Retinal pigment epithelial cell (primary cell): ENCODE measurements around the gene NR4A3.

Experiments used
- DNase-seq: peaks from one replicate; pipeline ENCODE4 v3.0.0-alpha.2; 2010; ENCODE audit warnings: low read depth
- H3K4me3 ChIP-seq: 2 replicates; pipeline ENCODE4 v1.5.1; 2011; ENCODE audit warnings: mild to moderate bottlenecking, low read length, control low read depth, moderate library complexity
- TF ChIP-seq, protein P1 (sequence below): conservative IDR thresholded peaks from 2 replicates; pipeline ENCODE4 v1.5.1; 2011; ENCODE audit warnings: low read depth, low read length, control low read depth, inconsistent platforms

The NR4A3 gene

DNA sequence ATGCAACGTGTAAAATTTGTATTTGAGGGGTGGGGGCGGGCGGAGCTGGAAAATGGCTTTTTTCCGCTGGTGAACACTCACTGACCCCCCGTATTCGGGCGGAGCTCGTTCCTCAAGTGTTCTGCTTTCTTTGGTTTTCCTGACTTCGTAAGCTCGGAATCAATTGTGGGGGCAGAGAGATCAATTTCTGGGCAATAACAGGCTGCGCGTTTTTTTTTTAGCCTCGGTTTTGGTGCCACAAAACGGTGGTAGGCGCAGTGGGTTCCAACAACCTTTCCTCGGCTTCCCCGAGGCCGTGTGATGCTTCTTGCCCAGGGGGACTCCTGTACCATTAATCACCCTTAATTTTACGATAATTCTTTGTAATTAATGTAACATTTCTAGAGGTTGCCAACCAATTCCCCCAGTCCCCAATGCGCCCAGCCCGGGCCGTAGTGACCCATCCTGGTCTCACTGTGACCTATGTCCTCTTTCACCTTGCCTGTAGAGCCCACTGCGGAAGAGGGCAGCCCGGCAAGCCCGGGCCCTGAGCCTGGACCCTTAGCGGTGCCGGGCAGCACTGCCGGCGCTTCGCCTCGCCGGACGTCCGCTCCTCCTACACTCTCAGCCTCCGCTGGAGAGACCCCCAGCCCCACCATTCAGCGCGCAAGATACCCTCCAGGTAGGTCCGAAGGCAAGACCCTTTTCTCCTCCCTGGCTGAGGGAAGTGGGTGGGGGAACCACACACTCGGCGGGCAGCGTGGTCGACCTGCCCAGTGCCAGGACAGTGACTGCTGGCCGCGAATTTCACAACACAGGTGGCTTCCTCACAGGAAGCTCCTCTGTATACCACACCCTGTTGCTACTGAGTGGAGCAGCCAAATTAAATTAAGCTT is 3.7 kb downstream of the NR4A3 start:
- H3K4me3 ChIP-seq, result peak overlapping the region; percentile 83
- no peak for DNase-seq
- TF ChIP-seq, protein P1, sequence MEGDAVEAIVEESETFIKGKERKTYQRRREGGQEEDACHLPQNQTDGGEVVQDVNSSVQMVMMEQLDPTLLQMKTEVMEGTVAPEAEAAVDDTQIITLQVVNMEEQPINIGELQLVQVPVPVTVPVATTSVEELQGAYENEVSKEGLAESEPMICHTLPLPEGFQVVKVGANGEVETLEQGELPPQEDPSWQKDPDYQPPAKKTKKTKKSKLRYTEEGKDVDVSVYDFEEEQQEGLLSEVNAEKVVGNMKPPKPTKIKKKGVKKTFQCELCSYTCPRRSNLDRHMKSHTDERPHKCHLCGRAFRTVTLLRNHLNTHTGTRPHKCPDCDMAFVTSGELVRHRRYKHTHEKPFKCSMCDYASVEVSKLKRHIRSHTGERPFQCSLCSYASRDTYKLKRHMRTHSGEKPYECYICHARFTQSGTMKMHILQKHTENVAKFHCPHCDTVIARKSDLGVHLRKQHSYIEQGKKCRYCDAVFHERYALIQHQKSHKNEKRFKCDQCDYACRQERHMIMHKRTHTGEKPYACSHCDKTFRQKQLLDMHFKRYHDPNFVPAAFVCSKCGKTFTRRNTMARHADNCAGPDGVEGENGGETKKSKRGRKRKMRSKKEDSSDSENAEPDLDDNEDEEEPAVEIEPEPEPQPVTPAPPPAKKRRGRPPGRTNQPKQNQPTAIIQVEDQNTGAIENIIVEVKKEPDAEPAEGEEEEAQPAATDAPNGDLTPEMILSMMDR, result no peak

DNA sequence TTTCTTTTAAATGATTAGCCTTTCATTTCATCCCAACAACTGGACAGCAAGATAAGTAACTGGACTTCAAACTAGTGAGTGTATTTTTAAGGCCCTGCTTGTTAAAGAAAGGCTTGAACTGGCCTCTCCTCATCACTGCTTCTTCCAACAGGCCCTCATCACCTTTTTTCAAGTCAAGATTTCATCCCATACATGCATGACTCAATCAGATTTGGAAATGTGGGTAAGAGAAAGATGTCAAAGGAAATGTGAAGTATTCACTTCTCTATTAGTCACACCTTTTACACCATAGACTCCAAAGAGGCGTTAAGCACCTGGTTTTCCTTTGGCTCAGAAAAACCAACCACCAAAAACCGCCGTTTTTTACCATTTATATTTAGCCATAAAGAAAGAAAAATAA is 4.9 kb downstream of the NR4A3 start:
- H3K4me3 ChIP-seq, result no peak overlapping the region
- TF ChIP-seq, protein P1, result no peak
- no peak for DNase-seq

DNA sequence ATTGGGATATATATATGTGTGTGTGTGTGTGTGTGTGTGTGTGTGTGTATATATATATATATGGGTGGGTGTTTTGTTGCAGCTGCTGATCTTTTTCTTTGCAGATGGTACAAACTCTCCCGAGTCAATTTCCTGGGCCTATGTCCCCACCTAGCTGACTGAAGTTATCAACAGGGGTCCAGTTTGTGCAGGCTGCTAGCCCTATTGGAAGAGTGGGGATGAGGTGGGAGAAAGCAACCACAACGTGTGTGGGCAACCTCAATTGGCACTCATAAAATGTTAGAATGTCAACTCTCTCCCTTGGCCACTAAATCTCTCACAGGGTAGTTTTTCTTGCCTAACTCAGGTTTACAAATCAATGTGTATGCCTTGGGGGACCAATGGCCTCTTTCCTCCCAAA is 5.6 kb downstream of the NR4A3 start:
- TF ChIP-seq, protein P1, result no peak
- no peak for DNase-seq

DNA sequence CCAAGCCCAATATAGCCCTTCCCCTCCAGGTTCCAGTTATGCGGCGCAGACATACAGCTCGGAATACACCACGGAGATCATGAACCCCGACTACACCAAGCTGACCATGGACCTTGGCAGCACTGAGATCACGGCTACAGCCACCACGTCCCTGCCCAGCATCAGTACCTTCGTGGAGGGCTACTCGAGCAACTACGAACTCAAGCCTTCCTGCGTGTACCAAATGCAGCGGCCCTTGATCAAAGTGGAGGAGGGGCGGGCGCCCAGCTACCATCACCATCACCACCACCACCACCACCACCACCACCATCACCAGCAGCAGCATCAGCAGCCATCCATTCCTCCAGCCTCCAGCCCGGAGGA is 6.3 kb downstream of the NR4A3 start:
- TF ChIP-seq, protein P1, result no peak
- no peak overlapping the region for H3K4me3 ChIP-seq
- DNase-seq, result no peak

More for the DNA sequence above, 5.6 kb downstream of the NR4A3 start:
- H3K4me3 ChIP-seq, result no peak overlapping the region

DNA sequence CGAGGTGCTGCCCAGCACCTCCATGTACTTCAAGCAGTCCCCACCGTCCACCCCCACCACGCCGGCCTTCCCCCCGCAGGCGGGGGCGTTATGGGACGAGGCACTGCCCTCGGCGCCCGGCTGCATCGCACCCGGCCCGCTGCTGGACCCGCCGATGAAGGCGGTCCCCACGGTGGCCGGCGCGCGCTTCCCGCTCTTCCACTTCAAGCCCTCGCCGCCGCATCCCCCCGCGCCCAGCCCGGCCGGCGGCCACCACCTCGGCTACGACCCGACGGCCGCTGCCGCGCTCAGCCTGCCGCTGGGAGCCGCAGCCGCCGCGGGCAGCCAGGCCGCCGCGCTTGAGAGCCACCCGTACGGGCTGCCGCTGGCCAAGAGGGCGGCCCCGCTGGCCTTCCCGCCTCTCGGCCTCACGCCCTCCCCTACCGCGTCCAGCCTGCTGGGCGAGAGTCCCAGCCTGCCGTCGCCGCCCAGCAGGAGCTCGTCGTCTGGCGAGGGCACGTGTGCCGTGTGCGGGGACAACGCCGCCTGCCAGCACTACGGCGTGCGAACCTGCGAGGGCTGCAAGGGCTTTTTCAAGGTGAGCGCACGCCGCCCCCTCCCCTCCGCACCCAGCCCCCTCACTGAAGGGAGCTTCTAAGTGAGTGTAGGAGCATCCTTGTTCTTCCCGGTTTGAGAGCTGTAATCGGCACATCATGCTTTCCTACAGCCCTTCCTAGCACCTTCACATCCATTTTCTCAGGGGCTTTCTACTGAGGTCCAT is 6.9 kb downstream of the NR4A3 start:
- no peak overlapping the region for H3K4me3 ChIP-seq
- DNase-seq, result no peak
- TF ChIP-seq, protein P1, result no peak

DNA sequence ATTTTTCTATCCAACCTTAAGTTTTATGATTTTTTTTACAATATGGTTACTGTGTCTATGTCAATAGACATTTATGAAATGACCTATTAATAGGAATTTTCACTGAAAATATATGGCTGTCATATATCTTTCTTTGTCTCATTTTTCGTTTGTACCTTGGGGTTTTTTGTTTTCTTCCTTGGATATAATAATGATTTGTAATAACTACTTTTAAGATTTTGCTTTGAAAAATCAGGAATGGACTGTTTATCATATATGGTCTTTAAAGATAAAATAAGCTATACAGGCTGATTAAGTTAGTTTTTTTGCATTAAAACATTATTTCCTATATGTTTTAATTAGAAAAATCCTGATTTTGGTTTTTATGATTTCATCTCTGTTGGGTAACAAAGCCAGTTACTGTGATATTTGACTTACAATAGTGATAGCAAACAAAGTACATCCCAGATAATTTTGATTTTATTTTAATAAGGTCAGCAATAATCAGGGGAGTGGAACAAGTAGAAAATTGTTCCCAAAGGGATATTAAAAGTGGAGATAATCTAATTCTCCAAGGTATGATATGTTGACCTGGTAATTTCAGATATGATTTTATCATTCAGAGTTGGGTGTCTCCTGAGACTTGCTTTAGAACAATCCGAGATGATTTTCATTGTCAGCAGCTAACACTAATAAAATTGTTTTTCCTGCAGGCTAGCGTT is 10.3 kb downstream of the NR4A3 start:
- DNase-seq, result no peak
- H3K4me3 ChIP-seq, result no peak overlapping the region
- TF ChIP-seq, protein P1, result no peak

DNA sequence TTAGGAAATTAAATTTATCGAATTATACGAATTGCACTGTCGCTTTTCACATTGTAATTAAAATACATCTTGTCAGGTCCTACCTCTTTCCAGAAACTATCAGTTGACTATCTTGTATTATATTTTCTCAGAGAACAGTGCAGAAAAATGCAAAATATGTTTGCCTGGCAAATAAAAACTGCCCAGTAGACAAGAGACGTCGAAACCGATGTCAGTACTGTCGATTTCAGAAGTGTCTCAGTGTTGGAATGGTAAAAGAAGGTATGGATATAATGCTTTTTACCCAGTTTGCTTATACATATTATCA is 10.8 kb downstream of the NR4A3 start:
- TF ChIP-seq, protein P1, result no peak
- no peak overlapping the region for H3K4me3 ChIP-seq
- no peak for DNase-seq
